Activated T-cell treated with anti-CD3 and anti-CD28 coated beads, Interleukin-2, amount 50 U/mL, for 48 hours (primary cell): Measurements from ENCODE around the gene TMEM131.
"Not testable (repeated sequence)": the region's sequence is repeated elsewhere in the genome, so short reads cannot be mapped to it uniquely, and the experiment has no call there.

Experiments
- DNase-seq, 2 experiments: peaks; one replicate each; pipeline ENCODE4 v3.0.0-alpha.2; 2020

Gene TMEM131

GRCh38 chr2:97985998-97986397 is 9.8 kb downstream of the TMEM131 start:
- no peak for DNase-seq

- no peak for DNase-seq
These were observed 12.1 kb downstream of the TMEM131 start for GRCh38 chr2:97983698-97984097.

- DNase-seq: no peak
These were observed 12.6 kb downstream of the TMEM131 start for GRCh38 chr2:97983134-97983533.

- no peak for DNase-seq
These were observed 13.1 kb downstream of the TMEM131 start for GRCh38 chr2:97982621-97983020.

GRCh38 chr2:97981961-97982360 is 13.8 kb downstream of the TMEM131 start:
- no peak for DNase-seq

GRCh38 chr2:97979904-97980303 is 15.8 kb downstream of the TMEM131 start:
- DNase-seq: no peak

GRCh38 chr2:97974471-97974870 is 21.3 kb downstream of the TMEM131 start:
- DNase-seq: no peak

GRCh38 chr2:97970293-97971060 is 25.3 kb downstream of the TMEM131 start:
- no peak for DNase-seq

- no peak for DNase-seq
These were observed 26.4 kb downstream of the TMEM131 start for GRCh38 chr2:97969081-97970067.

GRCh38 chr2:97967931-97968627 is 27.7 kb downstream of the TMEM131 start:
- no peak for DNase-seq

- DNase-seq: no peak
These were observed 28.5 kb downstream of the TMEM131 start for GRCh38 chr2:97967216-97967592.

GRCh38 chr2:97966545-97967215 is 29.1 kb downstream of the TMEM131 start:
- no peak for DNase-seq

GRCh38 chr2:97965116-97965515 is 30.6 kb downstream of the TMEM131 start:
- no peak for DNase-seq

GRCh38 chr2:97963880-97964279 is 31.9 kb downstream of the TMEM131 start:
- no peak for DNase-seq

- DNase-seq: no peak
These were observed 32.7 kb downstream of the TMEM131 start for GRCh38 chr2:97963079-97963406.

GRCh38 chr2:97961534-97961933 is 34.2 kb downstream of the TMEM131 start:
- DNase-seq: no peak

- DNase-seq: no peak
These were observed 37.6 kb downstream of the TMEM131 start for GRCh38 chr2:97958184-97958583.

- no peak for DNase-seq
These were observed 38.1 kb downstream of the TMEM131 start for GRCh38 chr2:97957432-97958183.

- not testable (repeated sequence) for DNase-seq
These were observed 39.0 kb downstream of the TMEM131 start for GRCh38 chr2:97956753-97957152.

- no peak for DNase-seq
These were observed 41.9 kb downstream of the TMEM131 start for GRCh38 chr2:97953853-97954252.

- DNase-seq: no peak
These were observed 43.4 kb downstream of the TMEM131 start for GRCh38 chr2:97952357-97952756.

- DNase-seq: peak in 1 of 2 experiments; percentile 34
These were observed 44.5 kb downstream of the TMEM131 start for GRCh38 chr2:97951155-97951680.
